GM18909 (cell line): ENCODE data around the gene WNT4.
A peak's percentile ranks its signal among the peaks of the same experiment; 100 is the strongest.

Source experiments
- ATAC-seq: cut with Tn5 transposase; IDR thresholded peaks from one replicate; pipeline ENCODE4 v1.9.1; 2021; ENCODE audit warnings: mild to moderate bottlenecking; ENCODE audit not compliant: unreplicated experiment, poor library complexity

The WNT4 gene

DNA sequence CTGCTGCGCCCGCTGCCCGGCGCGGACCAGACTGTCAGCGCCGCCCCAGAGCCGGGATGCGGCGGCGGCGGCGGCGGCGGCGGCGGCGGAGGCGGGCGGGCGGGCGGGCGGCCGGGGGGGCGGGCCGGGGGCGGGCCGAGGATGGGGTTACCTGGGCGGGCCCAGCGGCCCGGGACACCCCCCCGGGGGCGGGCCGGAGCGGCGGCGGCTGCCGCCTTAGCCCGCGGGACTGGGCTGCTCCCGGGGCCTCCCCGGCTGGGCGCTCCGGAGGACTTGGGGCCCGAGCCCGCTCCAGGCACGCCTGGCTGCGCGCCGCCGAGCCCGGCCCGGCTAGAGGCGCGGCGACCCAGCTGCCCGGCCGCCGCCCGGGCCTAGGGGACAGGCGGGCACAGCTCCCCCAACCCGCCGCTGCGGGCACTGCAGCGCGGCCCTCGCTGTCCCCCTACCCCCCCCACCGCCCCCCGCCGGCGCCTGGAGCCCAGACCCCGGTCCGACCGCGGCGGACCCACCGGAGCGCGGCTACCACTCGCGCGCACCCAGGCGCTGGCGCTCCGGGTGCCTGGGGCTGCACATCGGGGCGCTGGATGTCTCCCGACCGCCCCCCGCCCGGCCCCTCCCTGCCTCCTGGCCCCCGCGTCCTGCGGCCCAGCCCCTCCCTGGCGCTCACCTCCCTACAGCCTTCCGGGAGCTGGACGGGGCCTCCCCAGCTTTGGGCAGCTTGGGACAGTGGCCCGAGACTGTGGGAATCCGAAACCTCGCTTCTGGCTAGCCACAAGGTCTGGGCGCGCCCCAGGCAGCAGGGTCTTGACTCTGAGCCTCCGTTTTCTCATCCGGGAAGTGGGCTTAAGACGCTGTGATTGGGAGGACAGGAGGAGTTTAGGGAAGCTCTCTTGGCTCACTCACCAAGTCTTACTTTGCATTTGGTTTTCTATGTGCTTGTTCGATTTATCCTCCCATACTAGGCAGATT, at the start of gene WNT4:
TSS of gene WNT4 (minus strand) at position 33 of the 969 bp plus-strand sequence. CDS start 175 bp downstream, outside the sequence.
- ATAC-seq: no peak

- ATAC-seq: no peak
Observed at GRCh38 chr1:22190731-22191130, 47.8 kb upstream of the WNT4 start.

DNA sequence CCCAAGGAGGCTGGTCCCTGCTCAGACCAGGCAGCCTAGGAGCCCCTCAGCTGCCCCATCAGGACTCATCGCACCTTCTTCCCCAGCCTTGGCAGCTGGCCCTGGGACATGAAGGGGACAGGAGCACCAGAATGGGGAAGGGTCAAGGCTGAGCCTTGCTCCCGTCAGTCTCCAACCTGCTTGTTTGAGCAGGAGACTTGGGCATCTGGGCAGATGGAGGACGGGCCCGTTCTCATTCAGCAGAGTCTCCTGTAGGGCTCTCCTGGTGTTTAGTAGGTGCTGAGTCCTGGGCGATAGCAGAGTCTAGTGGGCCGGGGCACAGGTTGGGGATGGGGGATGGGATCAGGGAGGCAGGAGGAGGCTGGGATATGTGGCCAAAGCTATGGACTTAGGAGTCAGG, 47.4 kb upstream of the WNT4 start:
- no peak for ATAC-seq

- ATAC-seq: no peak
Observed at GRCh38 chr1:22189619-22190018, 46.7 kb upstream of the WNT4 start.

DNA sequence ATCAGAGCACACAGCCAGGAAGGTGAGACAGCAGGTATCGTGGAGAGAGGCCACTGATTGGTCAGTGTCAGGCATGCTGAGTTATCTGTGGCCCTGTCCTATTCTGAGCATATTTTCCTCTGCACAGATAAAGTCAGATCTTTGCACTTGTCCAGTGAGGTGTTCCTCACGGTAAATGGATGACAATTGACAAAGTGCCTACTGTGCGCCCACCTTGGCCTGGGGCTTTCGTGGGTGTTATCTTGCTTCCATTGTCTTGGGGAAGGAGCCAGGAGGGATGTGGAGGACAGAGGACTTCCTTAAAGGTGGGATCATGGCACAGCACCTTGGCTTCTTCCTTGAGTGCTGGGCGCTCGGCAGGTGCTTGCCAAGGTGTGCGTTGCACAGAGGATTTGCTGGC, 46.0 kb upstream of the WNT4 start:
- no peak for ATAC-seq

DNA sequence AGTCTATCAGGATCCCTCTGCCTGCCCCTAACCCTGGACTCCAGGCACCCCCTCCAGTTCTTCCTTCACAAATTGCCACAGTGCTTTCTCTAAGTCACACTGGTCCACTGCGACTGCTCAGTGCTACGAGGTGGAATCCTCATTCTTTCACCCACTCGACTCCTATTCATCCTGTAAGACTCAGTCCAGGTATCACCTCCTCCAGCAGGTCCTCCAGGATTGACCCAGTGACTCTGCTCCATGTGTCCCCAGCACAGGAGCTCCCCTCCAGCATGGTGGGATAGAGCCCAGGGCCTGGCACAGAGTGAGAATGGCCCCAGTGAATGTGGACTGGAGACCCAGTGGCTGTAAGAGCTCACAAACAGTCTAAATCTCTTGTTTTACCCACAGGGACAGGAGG, 45.5 kb upstream of the WNT4 start:
- ATAC-seq: no peak

DNA sequence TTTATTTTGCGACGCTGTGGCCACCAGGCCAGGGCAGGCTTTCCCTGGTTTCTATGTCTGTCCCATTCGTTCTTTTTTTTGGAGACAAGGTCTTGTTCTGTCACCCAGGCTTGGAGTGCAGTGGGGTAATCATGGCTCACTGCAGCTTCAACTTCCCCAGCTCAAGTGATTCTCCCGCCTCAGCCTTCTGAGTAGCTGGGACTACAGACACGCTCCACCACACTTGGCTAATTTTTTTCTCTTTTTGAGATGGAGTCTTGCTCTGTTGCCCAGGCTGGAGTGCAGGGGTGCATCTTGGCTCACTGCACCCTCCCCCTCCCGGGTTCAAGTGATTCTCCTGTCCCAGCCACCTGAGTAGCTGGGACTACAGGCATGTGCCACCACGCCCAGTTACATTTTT, 43.4 kb upstream of the WNT4 start:
- ATAC-seq: no peak

- no peak for ATAC-seq
Observed at GRCh38 chr1:22184892-22185612, 42.2 kb upstream of the WNT4 start.

- no peak for ATAC-seq
Observed at GRCh38 chr1:22184454-22184853, 41.6 kb upstream of the WNT4 start.

GRCh38 chr1:22182715-22183114, 39.8 kb upstream of the WNT4 start:
- ATAC-seq: no peak

- no peak for ATAC-seq
Observed at GRCh38 chr1:22179197-22179803, 36.4 kb upstream of the WNT4 start.

DNA sequence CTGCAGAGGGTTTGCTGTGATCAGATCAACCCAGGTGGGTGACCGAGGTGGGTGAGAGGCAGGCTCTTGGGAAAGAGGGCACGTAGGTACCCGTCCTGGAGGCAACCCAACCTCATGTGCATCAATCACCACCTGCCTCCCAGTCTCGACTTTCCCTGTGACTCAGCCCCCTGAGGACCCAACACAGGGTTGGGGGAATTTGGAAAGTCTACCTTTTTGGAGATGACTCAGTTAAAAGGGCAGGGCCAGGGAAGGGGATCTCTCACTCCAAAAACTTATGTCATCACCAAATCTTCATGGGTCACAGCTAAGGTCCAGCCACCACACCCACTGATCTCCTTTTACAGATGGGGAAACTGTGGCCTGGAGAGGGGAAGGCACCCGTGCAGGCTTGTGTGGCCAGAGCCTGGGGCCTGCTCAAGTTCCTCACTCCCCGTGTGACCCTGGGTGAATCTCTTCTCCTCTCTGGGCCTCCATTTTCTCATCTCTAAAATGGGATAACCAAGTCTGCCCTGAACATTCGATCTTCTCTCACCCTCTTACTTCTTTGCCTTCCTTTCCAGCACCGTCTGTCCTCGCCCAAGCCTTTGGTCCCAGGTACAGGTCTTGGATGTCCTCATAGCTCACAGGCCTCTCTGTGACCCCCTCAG, 34.6 kb upstream of the WNT4 start:
- ATAC-seq: no peak

GRCh38 chr1:22176258-22176657, 33.4 kb upstream of the WNT4 start:
- peak; percentile 61 for ATAC-seq

DNA sequence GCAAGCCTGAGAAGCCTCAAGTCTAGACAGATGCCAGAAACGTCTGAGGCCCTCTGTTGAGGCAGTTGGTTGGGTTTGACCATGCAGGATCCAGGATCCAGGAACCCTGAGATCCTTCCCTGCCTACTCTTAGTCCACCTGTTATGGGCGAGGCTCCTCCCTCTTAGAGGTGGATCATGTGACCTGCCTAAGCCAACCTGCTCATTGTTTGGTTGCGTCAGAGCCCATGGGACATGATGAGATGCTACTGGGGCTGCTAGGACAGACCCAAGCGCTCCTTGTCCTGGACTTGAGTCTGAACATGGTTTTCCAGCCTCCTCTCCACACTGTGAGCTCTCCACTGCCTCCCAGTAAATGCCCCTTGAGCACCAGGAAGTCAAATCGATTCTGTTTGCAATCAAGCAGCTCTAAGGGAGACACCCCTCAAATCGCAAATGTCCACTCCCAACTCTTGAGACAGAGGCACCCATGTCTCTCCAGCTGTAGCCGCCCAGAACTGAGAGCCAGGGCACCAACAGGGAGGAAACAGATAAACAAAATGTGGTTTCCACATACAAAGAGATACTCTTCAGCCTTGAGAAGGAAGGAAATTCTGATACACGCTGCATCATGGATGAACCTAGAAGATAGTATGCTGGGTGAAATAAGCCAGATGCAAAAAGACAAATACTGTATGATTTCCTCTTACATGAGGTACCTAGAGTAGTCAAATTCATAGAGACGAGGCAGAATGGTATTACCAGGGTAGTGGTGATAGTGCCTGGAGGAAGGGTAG, 31.7 kb upstream of the WNT4 start:
- no peak for ATAC-seq

- ATAC-seq: no peak
Observed at GRCh38 chr1:22171951-22172715, 29.2 kb upstream of the WNT4 start.

GRCh38 chr1:22169816-22170215, 26.9 kb upstream of the WNT4 start:
- ATAC-seq: no peak

GRCh38 chr1:22168412-22168973, 25.6 kb upstream of the WNT4 start:
- no peak for ATAC-seq

GRCh38 chr1:22166439-22166838, 23.5 kb upstream of the WNT4 start:
- no peak for ATAC-seq
